GM18520 (cell line): Measurements from ENCODE around the gene CES4A.
"Not testable (repeated sequence)": the region's sequence is repeated elsewhere in the genome, so short reads cannot be mapped to it uniquely, and the experiment has no call there.

Experiments
- ATAC-seq: cut with Tn5 transposase; IDR thresholded peaks from one replicate; pipeline ENCODE4 v1.9.1; 2021; ENCODE audit not compliant: unreplicated experiment

The CES4A gene

DNA sequence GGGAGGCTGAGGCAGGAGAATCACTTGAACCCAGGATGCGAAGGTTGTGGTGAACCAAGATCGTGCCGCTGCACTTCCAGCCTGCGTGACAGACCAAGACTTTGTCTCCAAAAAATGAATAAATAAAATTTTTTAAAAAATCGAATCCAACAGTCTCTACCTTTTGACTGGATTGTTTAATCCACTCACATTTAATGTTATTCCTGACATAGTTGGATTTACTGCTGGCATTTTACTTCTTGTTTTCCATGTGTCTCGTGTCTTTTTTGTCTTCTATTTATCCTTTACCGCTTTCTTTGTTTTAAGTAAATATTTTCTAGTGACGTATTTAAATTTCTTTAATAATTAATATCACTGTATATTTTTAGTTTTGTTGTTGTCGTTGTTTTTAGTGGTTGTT lies 5.4 kb upstream of the CES4A start:
- no peak for ATAC-seq

GRCh38 chr16:66984892-66985311 lies 3.5 kb upstream of the CES4A start:
- ATAC-seq, result no peak

DNA sequence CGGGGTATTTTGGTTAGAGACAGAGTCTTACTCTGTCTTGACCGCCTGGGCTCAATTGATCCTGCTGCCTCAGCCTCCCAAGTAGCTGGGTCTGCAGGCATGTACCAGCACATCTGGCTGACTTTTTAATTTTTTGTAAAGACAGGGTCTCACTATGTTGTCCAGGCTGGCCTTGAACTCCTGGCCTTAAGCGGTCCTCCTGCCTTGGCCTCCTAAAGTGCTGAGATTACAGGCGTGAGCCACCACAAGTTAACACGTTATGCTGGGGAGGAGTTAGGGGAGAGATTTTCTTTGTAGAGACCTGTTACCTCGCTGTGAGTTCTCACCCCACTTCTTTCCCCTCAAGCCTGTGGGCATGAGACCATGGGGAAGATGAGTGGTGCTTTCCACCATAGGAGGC lies 1.8 kb upstream of the CES4A start:
- ATAC-seq, result no peak

DNA sequence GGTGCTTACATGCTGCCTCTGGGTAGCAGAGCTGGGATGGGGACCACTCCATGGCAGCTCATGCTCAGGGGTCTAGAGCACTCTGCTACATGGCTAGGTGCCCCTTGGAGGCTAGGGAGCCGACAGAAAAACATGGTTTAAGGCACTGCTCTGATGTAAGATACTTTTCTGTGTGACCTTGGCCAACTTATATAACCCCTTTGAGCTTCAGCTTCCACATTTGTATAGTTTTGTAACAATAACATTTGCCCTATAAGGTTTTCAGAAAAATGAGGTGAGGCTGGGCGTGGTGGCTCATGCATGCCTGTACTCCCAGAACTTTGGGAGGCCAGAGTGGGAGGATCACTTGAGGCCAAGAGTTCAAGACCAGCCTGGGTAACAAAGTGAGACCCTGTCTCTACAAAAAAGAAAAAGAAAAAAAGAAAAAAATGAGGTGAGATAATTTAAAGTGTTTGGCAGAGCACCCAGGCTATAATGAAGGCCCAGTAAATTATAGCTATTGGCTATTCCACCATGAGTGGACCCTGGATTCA lies 3.2 kb downstream of the CES4A start:
- ATAC-seq, result no peak

GRCh38 chr16:66993558-66993957 lies 5.2 kb downstream of the CES4A start:
- not testable (repeated sequence) for ATAC-seq

- ATAC-seq, result no peak
These were observed 8.1 kb downstream of the CES4A start for GRCh38 chr16:66996324-66996982.

DNA sequence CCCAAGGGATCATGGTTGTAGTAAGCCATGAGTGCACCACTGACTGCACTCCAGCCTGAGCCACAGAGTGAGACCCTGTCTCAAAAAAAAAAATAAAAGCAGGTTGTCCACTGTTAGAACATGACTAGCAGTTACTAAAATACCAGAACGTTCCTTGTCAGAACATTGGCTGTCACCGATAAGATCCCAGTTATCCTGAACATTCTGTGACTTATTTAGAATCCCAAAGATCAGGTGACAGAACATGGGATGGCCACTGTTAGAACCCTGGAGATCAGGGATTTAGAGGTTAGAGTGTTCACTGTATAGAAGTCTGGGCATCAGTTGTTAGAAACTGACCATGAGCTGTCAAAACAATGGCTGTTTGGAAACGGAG lies 8.6 kb downstream of the CES4A start:
- no peak for ATAC-seq

GRCh38 chr16:67000384-67001351 lies 12.3 kb downstream of the CES4A start:
- ATAC-seq, result no peak

DNA sequence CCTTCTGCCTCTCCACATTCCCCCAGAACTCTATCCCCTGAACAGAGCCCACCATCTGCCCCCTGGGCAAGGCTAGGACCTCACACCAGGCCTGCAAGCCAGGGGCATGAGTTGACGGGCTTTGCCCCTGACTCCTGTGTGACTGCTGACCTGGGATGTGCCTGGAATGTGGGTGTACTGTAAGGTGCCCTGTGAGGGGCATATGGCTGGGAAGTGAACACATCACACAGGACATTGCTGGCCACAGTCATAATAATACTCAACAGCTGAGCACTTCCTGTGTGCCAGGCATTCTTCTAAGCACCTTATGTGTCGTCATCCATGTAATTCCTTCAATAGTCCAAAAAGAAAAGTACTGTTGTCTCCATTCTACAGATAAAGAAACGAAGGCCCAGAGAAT lies 13.3 kb downstream of the CES4A start:
- ATAC-seq, result no peak

DNA sequence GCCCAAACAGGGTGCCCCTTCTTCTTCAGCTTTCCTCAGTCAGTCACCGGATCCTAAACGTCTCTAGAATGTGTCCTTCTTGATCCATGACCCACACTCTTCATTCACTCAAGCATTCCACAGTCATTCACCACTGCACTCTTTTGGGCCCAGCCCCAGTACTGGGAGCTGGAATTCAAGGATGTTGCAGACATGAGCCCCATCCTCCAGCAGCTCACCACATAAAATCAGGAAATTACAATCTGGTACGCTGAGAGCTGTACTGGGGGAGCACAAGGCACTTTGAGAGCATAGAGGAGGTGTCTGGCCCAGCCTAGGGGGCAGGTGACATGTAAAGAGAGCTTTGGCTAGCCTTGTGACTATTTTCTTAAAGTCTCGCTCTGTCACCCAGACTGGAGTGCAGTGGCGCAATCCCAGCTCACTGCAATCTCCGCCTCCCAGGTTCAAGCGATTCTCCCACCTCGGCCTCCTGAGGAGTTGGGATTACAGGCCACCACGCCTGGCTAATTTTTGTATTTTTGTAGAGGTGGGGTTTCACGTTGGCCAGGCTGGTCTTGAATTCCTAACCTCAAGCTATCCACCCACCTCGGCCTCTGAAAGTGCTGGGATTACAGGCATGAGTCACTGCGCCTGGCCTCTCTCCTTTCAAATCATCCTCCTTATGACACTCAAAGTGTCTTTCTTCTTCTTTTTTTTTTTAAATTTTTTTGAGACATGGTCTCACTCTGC lies 18.7 kb downstream of the CES4A start:
- ATAC-seq, result no peak

DNA sequence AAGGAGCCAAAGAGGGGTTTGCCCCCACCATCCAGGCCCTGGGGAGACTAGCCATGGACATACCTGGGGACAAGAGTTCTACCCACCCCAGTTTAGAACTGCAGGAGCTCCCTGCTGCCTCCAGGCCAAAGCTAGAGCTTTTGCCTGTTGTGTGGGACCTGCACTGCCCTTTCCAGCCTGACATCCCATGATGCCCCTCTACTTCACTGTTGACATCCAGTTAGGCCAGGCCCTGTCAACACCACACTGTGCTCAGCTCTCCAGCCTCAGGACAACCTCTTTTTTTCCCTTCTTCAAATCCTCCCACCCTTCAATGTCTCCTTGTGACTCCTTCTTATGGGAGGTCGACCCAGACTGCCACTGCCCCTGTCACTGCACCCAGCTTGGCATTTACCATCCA lies 20.8 kb downstream of the CES4A start:
- no peak for ATAC-seq

DNA sequence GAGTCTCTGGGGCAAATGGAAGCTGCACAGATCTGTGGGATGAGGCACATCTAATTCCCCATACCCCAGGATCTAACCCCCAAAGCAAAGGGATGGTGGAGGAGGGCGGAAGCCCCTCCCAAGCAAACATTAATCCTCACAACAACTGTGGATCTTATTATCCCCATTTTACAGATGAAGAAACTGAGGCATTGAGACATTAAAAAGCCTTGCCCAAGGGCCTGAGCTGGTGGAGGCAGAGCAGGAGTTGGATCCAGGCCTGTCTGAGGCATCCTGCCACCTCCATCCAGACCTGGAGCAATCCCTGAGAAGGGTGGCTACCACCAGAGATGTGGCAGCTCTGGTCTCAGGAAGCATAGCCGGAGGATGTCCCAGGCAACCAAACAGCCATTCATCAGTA lies 22.9 kb downstream of the CES4A start:
- no peak for ATAC-seq

DNA sequence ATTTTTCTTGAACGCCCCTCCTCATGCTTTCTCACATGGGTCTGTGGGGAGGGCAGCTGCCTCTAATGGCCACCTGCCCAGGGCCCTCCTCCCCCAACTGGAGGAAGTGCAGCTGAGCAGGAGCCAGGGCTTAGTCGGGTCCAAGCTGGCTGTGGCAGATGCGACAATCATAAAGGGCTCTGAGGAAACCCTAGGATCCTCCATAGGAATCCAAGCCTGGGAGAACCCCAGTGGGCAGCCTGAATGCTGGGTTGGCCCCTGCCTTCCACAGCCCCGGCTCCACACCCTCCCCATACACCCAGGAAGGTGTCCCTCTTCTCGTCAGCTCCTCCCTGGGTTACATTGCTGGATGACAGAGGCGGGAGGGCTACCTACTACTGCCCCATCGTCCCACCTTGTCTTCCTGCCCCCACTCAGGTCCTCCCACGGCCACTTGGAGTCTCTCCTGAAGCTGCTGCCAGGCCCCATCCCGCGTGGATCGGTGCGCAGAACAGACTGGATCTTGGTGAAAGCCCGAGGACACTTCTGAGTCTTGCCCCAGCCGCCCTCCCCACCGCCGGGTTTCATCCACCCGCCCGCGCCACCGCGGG lies 24.9 kb downstream of the CES4A start:
- ATAC-seq, result no peak

- no peak for ATAC-seq
These were observed 25.6 kb downstream of the CES4A start for GRCh38 chr16:67013823-67014633.

DNA sequence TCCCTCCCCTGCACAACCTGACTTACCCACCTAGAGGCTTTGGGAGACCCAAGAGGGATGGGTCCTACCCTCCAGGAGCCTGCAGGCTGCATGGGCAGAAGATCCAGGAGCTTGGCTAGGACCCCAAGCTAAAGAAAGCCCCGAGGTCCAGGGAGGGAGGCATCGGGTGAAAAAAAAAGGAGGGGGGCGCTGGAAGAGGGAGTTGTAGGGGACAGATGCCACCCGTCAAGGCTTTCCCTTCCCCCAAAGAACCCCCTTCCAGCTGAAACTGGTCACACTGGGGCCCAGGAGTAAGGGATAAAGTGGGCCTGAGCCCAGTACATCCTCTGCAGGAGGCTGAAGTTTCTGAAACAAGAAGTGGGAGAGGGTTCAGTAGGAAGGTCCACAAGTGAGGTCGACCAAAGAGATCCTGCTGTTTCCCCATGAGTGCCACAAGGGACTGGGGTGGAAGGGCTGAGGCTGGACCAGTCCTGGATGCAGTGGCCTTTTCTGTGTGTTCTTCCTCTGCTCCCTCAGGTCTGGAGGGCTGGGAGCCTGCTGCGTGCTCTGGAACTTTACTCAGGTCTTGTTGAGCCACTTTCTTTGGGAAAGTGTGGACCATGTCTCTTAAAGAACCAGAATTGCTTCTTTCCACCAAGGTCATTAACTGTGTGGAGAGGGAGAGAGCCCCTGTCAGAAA lies 26.4 kb downstream of the CES4A start:
- no peak for ATAC-seq

- no peak for ATAC-seq
These were observed 26.9 kb downstream of the CES4A start for GRCh38 chr16:67015313-67015731.

- no peak for ATAC-seq
These were observed 27.8 kb downstream of the CES4A start for GRCh38 chr16:67016143-67016542.

- ATAC-seq, result no peak
These were observed 28.5 kb downstream of the CES4A start for GRCh38 chr16:67016681-67017420.

DNA sequence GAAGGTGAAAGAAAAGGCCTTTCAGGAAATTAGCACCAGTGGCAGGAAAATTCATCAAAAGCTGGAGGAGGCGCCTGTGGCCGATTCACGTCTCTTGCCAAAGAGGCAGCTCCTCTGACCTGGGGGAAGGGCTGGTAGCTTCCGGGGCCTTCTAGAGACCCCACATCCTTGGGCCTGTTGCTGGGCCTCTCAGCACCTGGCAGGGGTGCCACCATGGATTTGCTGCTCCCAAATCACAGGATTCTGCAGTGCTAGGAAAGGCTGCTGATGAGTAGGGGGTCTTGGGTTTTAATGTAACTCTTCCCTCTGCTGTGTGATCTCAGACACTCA lies 29.0 kb downstream of the CES4A start:
- no peak for ATAC-seq
